Measurements from ENCODE around the gene OSCAR.

OSCAR gene

DNA sequence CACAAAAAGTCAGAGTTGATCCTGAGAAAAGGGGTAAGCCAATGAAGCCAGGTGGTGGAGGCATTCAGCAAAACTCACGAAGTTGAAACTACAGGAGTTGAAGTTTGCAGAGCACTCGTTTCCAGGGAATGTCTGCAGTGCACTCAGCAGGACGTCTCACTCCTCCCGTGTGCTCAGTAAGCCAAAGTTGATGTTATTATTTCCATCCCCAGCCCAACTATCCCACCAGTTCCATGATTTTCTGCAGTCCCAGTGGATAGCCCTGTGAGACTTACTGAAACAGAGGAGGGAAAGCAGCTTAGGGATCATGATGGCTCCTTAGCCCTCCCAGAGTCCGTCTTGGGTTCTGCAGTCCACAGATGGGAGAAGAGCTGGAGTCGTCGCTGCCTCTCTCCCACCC, 19.6 kb downstream of the OSCAR start, which contains the start of gene TARM1:
TSS of gene TARM1 (minus strand) at position 334 of the 400 bp plus-strand sequence. CDS start at position 309, 25 bp downstream.
- no peak for DNase-seq

- no peak for DNase-seq
Observed at GRCh38 chr19:54077334-54077733, 23.3 kb downstream of the OSCAR start.

- DNase-seq: no peak
Observed at GRCh38 chr19:54074851-54075250, 25.8 kb downstream of the OSCAR start.

DNA sequence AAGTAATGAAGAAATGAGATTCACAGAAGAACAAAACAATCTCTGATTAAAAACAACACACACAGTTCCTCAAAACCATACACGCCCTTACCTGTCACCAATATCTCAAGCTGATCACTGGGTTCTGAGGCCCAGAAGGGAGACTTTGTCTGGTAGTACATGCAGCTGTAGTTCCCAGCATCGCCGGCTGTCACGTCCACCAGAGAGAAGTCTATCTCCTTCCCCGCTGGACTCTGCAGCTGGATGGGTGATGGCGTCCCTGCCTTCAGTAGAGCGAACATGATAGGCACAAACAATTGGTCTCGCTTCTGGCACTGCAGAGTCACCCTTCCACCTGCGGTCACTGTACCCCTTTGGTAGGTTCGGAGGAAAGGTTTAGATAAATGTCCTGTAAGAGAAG, 26.8 kb downstream of the OSCAR start:
- DNase-seq: no peak

GRCh38 chr19:54069470-54069869, 31.1 kb downstream of the OSCAR start:
- DNase-seq: no peak

DNA sequence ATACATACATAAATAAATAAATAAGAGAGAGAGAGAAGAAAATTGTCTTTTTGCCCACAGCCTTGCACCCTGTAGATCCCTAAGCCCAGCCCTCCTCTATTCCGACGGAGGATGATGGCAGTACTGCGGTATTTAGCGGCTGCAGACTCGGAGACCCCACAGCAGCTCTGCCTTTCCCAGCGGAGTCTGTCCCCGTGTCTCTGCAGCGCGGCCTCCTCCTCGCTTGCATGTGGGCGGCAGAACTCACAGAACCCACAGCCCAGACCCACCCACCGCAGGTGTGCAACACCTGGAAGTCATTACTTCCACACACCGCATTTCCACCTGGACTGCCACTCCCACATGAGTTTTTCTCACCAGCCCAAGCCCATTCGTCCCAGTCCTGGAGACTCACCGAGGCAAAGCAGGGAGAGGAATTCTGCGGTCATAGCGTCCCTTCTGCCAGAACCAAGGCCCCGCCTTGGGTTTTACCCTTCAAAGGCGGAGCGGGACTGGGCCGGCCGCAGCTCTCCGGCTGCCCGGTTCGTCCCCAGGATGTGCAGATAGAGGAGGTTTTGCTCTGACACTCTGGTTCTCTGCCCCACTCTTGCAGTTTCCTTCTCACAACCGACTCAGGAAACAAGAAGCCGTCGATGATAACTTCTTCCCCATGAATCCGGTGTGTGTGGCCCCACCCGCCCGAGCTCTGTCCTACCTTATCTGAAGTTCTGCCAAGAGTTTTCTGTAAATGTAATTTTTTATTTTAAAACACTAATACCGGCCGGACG, 37.1 kb downstream of the OSCAR start, which contains the start of gene VSTM1:
TSS of gene VSTM1 (minus strand) at position 548 of the 767 bp plus-strand sequence. CDS start at position 428, 120 bp downstream.
- DNase-seq: no peak

DNA sequence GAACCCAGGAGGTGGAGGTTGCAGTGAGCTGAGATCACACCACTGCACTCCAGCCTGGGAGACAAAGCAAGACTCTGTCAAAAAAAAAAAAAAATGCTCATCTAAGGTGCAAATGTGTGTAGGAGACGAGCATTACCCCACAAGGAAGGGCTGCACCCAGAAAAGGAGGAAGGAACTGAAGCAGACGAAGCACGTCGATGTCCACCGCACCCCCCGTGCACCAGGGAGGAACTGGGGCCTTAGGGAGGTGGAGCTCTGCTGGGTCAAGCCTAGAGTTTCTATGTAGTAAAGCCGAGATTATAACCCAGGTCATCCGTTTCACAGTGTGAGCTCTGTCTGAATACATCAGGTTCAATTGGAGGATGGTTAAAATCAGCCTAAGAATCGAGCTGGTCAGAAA, 38.0 kb downstream of the OSCAR start:
- DNase-seq: no peak

GRCh38 chr19:54047616-54048015, 53.0 kb downstream of the OSCAR start:
- DNase-seq: no peak

GRCh38 chr19:54045771-54046170, 54.8 kb downstream of the OSCAR start:
- DNase-seq: no peak

Data from activated CD8-positive, alpha-beta memory T cell treated with anti-CD3 and anti-CD28 coated beads for 24 hours (primary cell).